Tibial artery (tissue), 4 donors: ENCODE measurements around the gene IGF2BP3.

Experiments
- DNase-seq, 2 donors: peaks; one replicate each; pipeline ENCODE4 v3.0.0-alpha.2; 2019
- H3K27ac ChIP-seq, 2 donors: fragments of 200-600 bp; sonication (generic) in 1 of 2; 1 replicate in 1 of 2; 2 replicates in 1 of 2; pipeline ENCODE4 v1.5.1; 2018 to 2019; ENCODE audit warnings: mild to moderate bottlenecking in 1 of 2
- H3K27me3 ChIP-seq, 2 donors: fragments of 200-600 bp; sonication (generic) in 1 of 2; one replicate each; pipeline versions ENCODE4 v1.5.1 to v1.6.0; 2016 to 2019
- H3K36me3 ChIP-seq, 3 donors: fragments of 200-600 bp; sonication (generic) in 2 of 3; one replicate each; pipeline ENCODE4 v1.5.1; 2016 to 2019; ENCODE audit warnings: mild to moderate bottlenecking in 2 of 3
- H3K4me1 ChIP-seq, 4 donors: fragments of 200-600 bp; sonication (generic) in 2 of 4; 1 replicate in 3 of 4; 2 replicates in 1 of 4; pipeline ENCODE4 v1.5.1; 2016 to 2019
- H3K4me3 ChIP-seq, 2 donors: fragments of 200-600 bp; sonication (generic) in 1 of 2; 1 replicate in 1 of 2; 2 replicates in 1 of 2; pipeline ENCODE4 v1.5.1; 2018 to 2019; ENCODE audit warnings: mild to moderate bottlenecking in 2 of 2
- H3K9me3 ChIP-seq, 3 donors: fragments of 200-600 bp; sonication (generic) in 1 of 3; one replicate each; pipeline ENCODE4 v1.5.1; 2016 to 2019
- intact Hi-C: fragments of 100-400 bp; cut with DNase I; formaldehyde crosslinking; loops from one replicate; pipeline ENCODE4 v1.15.0; 2023; ENCODE audit warnings: low total_unique reads
- TF ChIP-seq, protein P1 (sequence below), 2 experiments: fragments of 200-600 bp in 1 of 2; fragments of 450-650 bp in 1 of 2; IDR thresholded peaks; one replicate each; pipeline ENCODE4 v1.5.1; 2017 to 2019; ENCODE audit warnings: antibody characterized with exemption in 2 of 2, mild to moderate bottlenecking in 1 of 2, moderate library complexity in 1 of 2

IGF2BP3 gene

DNA sequence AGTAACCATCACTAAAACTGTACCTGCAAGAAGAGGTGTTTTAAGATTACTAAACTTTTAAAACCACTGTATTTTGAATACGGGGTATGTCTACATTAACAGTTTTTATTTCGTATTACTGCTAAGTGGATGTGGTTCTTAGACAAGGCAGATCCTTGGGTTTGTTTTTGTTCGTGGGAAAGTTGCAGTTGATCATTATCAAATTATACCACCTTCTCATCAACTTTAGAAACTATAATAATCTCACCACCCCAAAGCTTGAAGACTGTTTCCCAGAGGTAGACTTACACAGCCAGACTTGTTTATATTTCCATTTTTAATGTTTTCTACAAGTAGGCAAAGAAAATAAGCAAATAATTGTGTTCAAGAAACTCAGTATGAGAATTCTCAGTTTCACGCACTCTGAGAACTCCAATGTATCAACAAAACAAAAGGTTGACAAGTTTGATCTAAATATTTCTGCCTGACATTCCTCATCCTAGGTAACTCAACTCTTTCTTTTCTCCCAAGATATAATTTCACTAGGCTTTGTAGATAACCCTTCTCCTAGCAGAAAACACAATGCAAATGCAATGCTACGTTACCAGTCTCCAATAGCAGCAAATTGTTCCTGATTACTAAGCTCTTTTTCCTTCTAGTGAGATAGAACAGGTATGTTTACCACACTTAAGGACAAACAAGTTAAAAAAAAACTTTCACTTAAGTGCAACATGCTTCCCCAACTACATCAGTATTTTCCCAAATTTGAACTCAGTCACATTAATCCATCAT, 36.0 kb downstream of the IGF2BP3 start:
- no peaks in the 10 kb centered on the region for H3K36me3 ChIP-seq
- H3K4me3 ChIP-seq: no peak overlapping the region
- no peak overlapping the region for H3K27ac ChIP-seq
- no peaks in the 10 kb centered on the region for H3K9me3 ChIP-seq
- H3K27me3 ChIP-seq: peaks cover 0 to 2% of the 10 kb centered on the region in 2 donors
- intact Hi-C loops: no loop called here
- H3K4me1 ChIP-seq: no peaks in the 10 kb centered on the region
- TF ChIP-seq, protein P1, sequence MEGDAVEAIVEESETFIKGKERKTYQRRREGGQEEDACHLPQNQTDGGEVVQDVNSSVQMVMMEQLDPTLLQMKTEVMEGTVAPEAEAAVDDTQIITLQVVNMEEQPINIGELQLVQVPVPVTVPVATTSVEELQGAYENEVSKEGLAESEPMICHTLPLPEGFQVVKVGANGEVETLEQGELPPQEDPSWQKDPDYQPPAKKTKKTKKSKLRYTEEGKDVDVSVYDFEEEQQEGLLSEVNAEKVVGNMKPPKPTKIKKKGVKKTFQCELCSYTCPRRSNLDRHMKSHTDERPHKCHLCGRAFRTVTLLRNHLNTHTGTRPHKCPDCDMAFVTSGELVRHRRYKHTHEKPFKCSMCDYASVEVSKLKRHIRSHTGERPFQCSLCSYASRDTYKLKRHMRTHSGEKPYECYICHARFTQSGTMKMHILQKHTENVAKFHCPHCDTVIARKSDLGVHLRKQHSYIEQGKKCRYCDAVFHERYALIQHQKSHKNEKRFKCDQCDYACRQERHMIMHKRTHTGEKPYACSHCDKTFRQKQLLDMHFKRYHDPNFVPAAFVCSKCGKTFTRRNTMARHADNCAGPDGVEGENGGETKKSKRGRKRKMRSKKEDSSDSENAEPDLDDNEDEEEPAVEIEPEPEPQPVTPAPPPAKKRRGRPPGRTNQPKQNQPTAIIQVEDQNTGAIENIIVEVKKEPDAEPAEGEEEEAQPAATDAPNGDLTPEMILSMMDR (IDR thresholded peaks at IDR 0.05): no peak
- no peak for DNase-seq

DNA sequence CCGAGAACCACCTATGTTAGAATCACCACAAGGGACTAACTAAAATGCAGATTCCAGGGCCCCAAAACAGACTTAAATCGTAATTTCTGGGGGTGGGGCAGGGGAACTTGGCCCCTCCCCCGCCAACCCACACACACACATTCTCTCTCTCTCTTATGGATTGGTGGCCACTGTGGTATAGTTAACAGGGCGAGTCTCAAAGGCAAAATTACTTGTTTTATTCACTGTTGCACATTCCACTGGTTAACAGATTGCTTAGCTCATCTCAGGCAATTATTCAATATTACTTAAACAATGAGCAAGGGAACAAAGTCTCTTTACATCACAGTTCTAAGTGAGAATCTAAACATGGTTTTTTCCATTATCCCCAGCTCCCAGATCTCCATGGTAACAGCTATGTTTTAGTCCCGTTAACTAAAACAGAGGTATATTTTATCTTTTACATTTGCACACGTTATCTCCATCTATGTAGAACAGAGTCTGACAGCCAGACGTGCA, 38.5 kb downstream of the IGF2BP3 start:
- no peak overlapping the region for H3K4me3 ChIP-seq
- H3K27me3 ChIP-seq: peaks cover 0 to 2% of the 10 kb centered on the region in 2 donors
- H3K27ac ChIP-seq: no peak overlapping the region
- H3K4me1 ChIP-seq: no peaks in the 10 kb centered on the region
- intact Hi-C loops: no loop called here
- no peak for DNase-seq
- H3K9me3 ChIP-seq: no peaks in the 10 kb centered on the region
- TF ChIP-seq, protein P1 (IDR thresholded peaks at IDR 0.05): no peak
- H3K36me3 ChIP-seq: no peaks in the 10 kb centered on the region

DNA sequence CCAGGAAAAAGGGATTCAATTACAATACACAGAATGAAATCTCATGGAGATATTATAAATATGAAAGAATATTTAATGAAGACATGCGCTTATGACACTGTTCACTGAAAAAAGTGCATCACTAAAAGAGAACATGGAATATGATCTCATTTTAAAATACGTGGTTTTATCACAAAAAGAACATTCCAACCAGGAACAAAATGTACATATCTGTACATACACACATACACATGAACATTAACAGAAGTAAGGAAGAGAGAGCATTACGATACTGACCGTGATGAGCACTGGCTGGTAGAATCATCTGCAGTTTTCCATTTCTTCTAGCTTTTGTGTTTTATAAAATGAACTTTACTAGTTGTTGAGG, 39.4 kb downstream of the IGF2BP3 start:
- no peaks in the 10 kb centered on the region for H3K4me1 ChIP-seq
- H3K4me3 ChIP-seq: no peak overlapping the region
- intact Hi-C loops: no loop called here
- H3K27me3 ChIP-seq: peaks cover 0 to 2% of the 10 kb centered on the region in 2 donors
- no peak for DNase-seq
- H3K9me3 ChIP-seq: no peaks in the 10 kb centered on the region
- TF ChIP-seq, protein P1 (IDR thresholded peaks at IDR 0.05): no peak
- H3K36me3 ChIP-seq: no peaks in the 10 kb centered on the region
- H3K27ac ChIP-seq: no peak overlapping the region

DNA sequence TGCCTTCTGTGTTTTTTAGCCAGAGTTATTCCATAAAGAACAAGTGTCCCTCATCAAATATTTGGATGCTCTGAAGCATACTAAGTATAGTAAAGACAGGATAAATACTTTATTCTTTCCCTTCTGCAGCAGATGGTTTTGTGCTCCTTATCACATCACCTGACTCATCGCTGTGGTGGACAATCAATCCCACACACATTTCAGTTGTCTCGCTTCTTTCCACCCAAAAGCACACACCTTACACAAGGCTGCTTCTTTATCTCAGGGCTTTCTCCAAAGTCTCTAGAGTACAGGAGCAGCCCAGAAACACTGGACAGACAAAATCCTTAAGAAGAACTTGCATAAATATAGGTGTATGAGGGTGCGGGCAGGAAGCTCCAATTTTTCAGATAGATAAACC, 43.4 kb downstream of the IGF2BP3 start:
- intact Hi-C loops: no loop called here
- Histone ChIP-seq H3K9me3 (no peaks in the 10 kb centered on the region), H3K36me3 (no peaks in the 10 kb centered on the region), H3K27me3 (peaks cover 0 to 6% of the 10 kb centered on the region in 2 donors), H3K27ac (no peak overlapping the region), H3K4me3 (no peak overlapping the region), H3K4me1 (no peaks in the 10 kb centered on the region)
- DNase-seq: no peak
- TF ChIP-seq, protein P1 (IDR thresholded peaks at IDR 0.05): no peak

DNA sequence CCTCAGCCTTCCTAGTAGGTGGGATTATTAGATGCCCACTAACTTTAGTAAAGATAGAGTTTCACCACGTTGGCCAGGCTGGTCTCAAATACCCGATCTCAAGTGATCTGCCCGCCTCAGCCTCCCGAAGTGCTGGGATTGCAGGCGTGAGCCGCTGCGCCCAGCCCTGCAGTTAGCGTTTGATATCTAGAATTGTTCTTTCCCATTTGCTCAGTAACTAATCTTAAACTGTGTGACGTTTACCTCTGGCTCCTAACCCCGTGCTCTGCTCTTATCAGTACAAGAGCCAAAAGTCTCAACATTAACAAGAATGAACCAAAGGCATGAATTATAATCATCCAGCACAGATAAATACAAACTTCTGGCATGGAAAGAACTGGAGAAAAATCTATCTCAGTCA, 47.4 kb downstream of the IGF2BP3 start:
- Histone ChIP-seq H3K27ac (no peak overlapping the region), H3K9me3 (no peaks in the 10 kb centered on the region), H3K4me1 (no peaks in the 10 kb centered on the region), H3K36me3 (no peaks in the 10 kb centered on the region), H3K27me3 (peaks cover 0 to 4% of the 10 kb centered on the region in 2 donors), H3K4me3 (no peak overlapping the region)
- intact Hi-C loops: no loop called here
- TF ChIP-seq, protein P1 (IDR thresholded peaks at IDR 0.05): no peak
- DNase-seq: no peak
